Chondrocyte (in vitro differentiated cells): Measurements from ENCODE around the gene DOK3. TPM values are rescaled to one million over a fixed set of nuclear protein-coding genes. Genes with fewer than 3 reads are reported as not detected.
A peak's percentile ranks its signal among the peaks of the same experiment; 100 is the strongest.

ENCODE experiments used
- DNase-seq: peaks from one replicate; pipeline ENCODE4 v3.0.0; 2021; ENCODE audit warnings: mixed read lengths, low spot score
- H3K27ac Mint-ChIP-seq: one replicate; pipeline ENCODE4 v1.8.0; 2021; ENCODE audit warnings: mild to moderate bottlenecking, moderate library complexity, mixed read lengths; ENCODE audit not compliant: unreplicated experiment
- H3K27me3 Mint-ChIP-seq: 2 replicates; pipeline ENCODE4 v1.8.0; 2021; ENCODE audit warnings: low read depth, mixed read lengths
- H3K36me3 Mint-ChIP-seq: 2 replicates; pipeline ENCODE4 v1.8.0; 2021; ENCODE audit warnings: low read depth, mixed read lengths
- H3K4me1 Mint-ChIP-seq: 2 replicates; pipeline ENCODE4 v1.8.0; 2021; ENCODE audit warnings: low read depth, mild to moderate bottlenecking, mixed read lengths
- H3K4me3 Mint-ChIP-seq: one replicate; pipeline ENCODE4 v1.8.0; 2021; ENCODE audit warnings: mild to moderate bottlenecking, moderate library complexity, mixed read lengths; ENCODE audit not compliant: unreplicated experiment
- H3K9me3 Mint-ChIP-seq: 2 replicates; pipeline ENCODE4 v1.8.0; 2021; ENCODE audit warnings: low read depth, mixed read lengths
- total RNA-seq: library from RNA; stranded (reverse); gene quantifications from 3 replicates; pipeline ENCODE4 v1.2.1, GENCODE V29; 2021
- TF ChIP-seq, protein P1 (sequence below): fragments of 200-600 bp; sonication (generic); IDR thresholded peaks from 2 replicates; pipeline ENCODE4 v1.5.0; 2021; ENCODE audit warnings: antibody characterized with exemption, mild to moderate bottlenecking, moderate library complexity

The DOK3 gene
- total RNA-seq, 1 donor from 2014 or later: 7.5 TPM

- Mint-ChIP-seq H3K4me1 (peaks cover 74% of the 10 kb centered on the region), H3K27ac (peak overlapping the region; percentile 76), H3K27me3 (no peaks in the 10 kb centered on the region), H3K4me3 (no peak overlapping the region), H3K36me3 (peaks cover 40% of the 10 kb centered on the region), H3K9me3 (no peaks in the 10 kb centered on the region)
- TF ChIP-seq, protein P1, sequence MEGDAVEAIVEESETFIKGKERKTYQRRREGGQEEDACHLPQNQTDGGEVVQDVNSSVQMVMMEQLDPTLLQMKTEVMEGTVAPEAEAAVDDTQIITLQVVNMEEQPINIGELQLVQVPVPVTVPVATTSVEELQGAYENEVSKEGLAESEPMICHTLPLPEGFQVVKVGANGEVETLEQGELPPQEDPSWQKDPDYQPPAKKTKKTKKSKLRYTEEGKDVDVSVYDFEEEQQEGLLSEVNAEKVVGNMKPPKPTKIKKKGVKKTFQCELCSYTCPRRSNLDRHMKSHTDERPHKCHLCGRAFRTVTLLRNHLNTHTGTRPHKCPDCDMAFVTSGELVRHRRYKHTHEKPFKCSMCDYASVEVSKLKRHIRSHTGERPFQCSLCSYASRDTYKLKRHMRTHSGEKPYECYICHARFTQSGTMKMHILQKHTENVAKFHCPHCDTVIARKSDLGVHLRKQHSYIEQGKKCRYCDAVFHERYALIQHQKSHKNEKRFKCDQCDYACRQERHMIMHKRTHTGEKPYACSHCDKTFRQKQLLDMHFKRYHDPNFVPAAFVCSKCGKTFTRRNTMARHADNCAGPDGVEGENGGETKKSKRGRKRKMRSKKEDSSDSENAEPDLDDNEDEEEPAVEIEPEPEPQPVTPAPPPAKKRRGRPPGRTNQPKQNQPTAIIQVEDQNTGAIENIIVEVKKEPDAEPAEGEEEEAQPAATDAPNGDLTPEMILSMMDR: no peak
- no peak for DNase-seq
Observed at GRCh38 chr5:177482359-177482795, 27.2 kb downstream of the DOK3 start.

DNA sequence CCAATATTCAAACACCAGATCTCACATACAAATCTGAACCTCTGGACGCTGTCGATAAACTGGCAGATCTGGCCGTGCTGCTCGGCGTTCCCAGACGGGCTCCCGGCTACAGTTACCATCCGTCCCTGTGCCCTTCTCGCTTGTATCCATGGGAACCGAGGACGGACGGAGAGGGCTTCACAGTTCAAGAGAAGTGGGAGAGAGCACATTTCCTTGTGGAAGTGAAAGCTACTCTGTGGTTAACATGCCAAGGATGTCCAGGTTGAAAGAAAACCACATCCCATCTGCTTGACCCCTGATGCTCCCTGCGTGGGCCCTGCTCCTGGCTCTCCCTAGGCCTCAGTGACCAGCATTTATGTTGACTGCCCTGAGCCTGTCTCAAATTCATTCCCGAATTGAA, 29.9 kb downstream of the DOK3 start:
- no peaks in the 10 kb centered on the region for H3K9me3 Mint-ChIP-seq
- peaks cover 81% of the 10 kb centered on the region for H3K4me1 Mint-ChIP-seq
- no peaks in the 10 kb centered on the region for H3K27me3 Mint-ChIP-seq
- DNase-seq: no peak
- H3K27ac Mint-ChIP-seq: peak overlapping the region; percentile 99
- H3K4me3 Mint-ChIP-seq: no peak overlapping the region
- peaks cover 22% of the 10 kb centered on the region for H3K36me3 Mint-ChIP-seq
- TF ChIP-seq, protein P1: no peak

- H3K27ac Mint-ChIP-seq: peak overlapping the region; percentile 99
- no peak for DNase-seq
- no peaks in the 10 kb centered on the region for H3K27me3 Mint-ChIP-seq
Observed at GRCh38 chr5:177478711-177479646, 30.6 kb downstream of the DOK3 start.

GRCh38 chr5:177477701-177478477, 31.7 kb downstream of the DOK3 start:
- Mint-ChIP-seq H3K4me3 (no peak overlapping the region), H3K36me3 (peaks cover 6% of the 10 kb centered on the region), H3K27me3 (no peaks in the 10 kb centered on the region), H3K9me3 (no peaks in the 10 kb centered on the region), H3K27ac (peak overlapping the region; percentile 99), H3K4me1 (peaks cover 73% of the 10 kb centered on the region)
- TF ChIP-seq, protein P1: no peak
- no peak for DNase-seq

More at GRCh38 chr5:177478711-177479646, 30.6 kb downstream of the DOK3 start:
- no peak overlapping the region for H3K4me3 Mint-ChIP-seq
- H3K9me3 Mint-ChIP-seq: no peaks in the 10 kb centered on the region
- H3K4me1 Mint-ChIP-seq: peaks cover 81% of the 10 kb centered on the region
- TF ChIP-seq, protein P1: no peak
- H3K36me3 Mint-ChIP-seq: peaks cover 14% of the 10 kb centered on the region
